ENCODE data around the gene CTNNA2.

DNA sequence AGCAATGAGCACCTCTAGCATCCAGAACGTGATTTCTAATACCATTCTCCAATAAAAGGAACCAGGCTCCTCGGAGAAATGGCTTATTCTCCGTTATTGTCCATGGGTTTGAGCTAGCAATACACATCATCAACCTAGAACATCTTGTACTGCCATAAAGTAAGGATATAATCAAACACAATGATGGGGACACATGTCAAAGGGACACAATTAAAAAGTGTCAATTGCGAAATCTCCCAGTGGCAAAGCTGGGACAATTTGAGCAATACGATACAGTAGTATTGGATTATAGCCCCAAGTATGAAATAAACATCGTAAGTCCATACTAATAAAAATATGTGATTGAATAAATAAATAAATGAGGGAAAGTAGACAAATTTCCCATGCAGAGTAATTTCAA, 108.4 kb downstream of the CTNNA2 start:
- TF ChIP-seq FOSL2 (IDR thresholded peaks at IDR 0.05; ENCODE audit: borderline replicate concordance, low read depth) (no peak), CTCF (IDR thresholded peaks at IDR 0.05) (no peak), TEAD4 (IDR thresholded peaks at IDR 0.05; ENCODE audit: borderline replicate concordance, insufficient read depth) (no peak)

All from SK-N-SH (cell line).